Glomerular visceral epithelial cell (primary cell): ENCODE data around the gene HMCN1.
A peak's percentile ranks its signal among the peaks of the same experiment; 100 is the strongest.

ENCODE experiments used
- DNase-seq: peaks from one replicate; pipeline ENCODE4 v3.0.0-alpha.2; 2016; ENCODE audit errors: extremely low spot score

The HMCN1 gene

GRCh38 chr1:186030453-186030852 lies 296.3 kb downstream of the HMCN1 start:
- DNase-seq, result no peak

GRCh38 chr1:186033847-186034271 lies 299.7 kb downstream of the HMCN1 start:
- DNase-seq, result peak; percentile 17

GRCh38 chr1:186042230-186042629 lies 308.0 kb downstream of the HMCN1 start:
- no peak for DNase-seq

DNA sequence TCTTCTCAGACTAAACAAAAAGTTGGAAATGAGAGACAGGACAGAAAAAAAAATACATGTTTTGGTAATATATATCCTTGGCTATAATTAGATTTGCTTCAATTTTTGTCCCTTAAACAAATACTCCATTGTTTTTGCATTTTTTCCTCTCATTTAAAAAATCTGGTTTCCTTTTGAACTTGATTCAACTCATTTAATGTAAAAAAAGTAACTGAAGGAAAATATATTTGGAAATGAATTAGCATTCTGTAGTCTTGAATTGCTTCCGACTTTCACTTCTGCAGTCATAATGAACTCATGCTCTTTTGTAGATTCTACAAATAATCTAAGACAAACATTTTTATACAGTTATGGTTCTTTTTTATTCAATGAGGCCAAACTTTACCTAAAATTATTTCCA lies 309.1 kb downstream of the HMCN1 start:
- no peak for DNase-seq

- DNase-seq, result no peak
These were observed 310.0 kb downstream of the HMCN1 start for GRCh38 chr1:186044079-186044685.

GRCh38 chr1:186046437-186047211 lies 312.4 kb downstream of the HMCN1 start:
- no peak for DNase-seq

DNA sequence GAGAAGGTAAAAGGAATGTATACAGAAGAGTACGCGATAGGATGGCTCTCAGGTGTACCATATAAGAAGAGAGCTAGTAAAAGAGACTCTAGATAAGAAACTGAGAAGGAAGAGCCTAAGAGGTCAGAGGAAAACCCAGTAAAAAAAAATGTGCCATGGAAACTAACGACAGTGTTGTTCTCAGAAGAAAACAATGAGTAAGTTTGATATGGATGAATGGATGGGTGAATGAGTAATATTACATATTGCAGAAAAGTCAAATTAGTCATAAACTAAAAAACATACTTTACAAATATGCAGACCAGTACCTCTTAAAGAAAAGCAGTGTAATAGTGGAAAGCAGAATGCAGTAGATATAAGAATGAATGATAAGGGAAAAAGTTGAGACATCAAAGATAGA lies 316.2 kb downstream of the HMCN1 start:
- DNase-seq, result peak; percentile 51

- no peak for DNase-seq
These were observed 319.8 kb downstream of the HMCN1 start for GRCh38 chr1:186054003-186054402.

DNA sequence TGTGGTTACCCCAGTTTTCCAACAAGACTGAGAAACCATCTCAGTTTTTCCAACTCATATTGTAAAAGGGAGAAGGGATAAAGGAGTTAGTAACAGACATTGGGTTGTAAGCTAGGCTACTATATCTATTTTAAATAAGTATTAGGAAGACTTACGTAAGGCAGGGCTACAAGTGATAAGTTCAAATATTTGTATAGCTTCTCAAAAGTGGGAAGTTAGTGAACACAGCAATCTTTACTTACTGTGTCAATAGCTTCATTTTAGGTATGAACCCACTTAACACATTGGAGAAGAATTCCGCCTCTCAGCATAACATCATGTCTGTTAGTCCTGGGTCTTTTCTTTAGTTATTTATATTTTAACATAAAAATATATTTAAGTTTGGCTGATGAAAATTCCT lies 320.7 kb downstream of the HMCN1 start:
- DNase-seq, result no peak

DNA sequence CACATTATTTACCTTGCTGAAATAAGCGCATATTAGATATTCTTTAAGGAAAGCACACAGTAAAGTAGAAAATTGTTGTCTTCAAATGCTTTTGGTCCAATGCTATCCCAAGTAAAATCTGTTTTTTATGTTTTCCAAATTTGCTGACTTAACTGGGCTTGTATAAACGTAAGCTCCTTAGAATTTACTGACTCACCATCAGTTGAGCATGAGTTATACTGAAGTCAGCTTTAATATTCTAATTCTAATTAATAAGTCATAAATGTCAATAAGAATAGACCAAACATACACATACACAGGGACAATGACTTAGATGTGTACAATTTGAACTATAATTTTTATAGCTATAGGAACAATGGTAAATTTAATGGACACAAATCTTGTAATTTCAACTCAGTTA lies 321.7 kb downstream of the HMCN1 start:
- DNase-seq, result no peak

DNA sequence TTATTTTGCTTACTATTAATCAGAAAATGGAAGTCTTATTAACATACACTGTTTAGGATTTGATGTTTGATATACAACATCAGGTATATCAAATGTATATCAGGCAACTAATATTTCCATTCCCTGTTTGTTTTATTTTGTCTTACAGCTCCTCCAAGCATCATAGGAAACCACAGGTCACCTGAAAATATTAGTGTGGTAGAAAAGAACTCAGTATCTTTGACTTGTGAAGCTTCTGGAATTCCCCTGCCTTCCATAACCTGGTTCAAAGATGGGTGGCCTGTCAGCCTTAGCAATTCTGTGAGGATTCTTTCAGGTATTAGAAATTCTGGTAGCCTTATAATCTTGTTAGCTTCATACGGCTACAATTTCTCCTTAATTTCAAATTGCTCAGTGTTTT lies 322.9 kb downstream of the HMCN1 start:
- DNase-seq, result no peak

DNA sequence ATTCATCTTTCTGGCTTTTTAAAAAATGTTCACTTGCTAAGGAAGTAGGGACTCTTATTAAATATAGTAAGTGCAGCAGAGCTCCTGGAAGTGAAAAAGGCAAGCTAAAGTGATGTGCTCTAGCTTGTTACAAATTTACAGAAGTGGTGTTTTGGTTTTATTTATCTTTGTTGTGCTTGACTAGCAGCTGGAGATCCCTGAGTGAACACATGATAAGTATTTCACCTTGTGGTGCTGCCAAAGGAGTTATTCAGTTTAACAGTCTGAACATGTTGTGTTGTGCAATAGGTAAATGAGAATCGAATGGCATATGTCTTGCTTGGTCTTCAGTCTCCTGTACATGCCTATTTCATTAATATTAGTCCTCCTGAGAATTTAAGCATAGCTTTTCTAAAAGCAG lies 325.1 kb downstream of the HMCN1 start:
- peak; percentile 44 for DNase-seq

GRCh38 chr1:186059752-186060151 lies 325.6 kb downstream of the HMCN1 start:
- DNase-seq, result no peak

DNA sequence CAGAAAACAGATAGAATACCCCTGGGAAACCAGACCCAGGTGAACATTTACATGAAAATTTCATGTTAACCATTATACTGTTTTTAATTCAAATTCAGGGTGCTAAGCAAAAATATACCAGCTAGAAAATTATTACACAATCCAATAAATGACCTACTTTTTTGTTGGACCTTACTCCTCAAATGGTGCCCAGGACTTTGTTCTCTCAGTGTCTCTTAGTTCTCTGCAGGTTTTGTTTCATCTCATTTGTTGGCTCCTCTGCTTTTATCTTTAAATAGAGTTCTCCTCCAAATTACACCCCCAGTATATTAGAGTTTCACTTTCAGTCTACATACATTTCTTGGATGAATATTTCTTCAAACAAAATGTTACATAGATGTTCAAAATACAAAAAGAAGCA lies 326.0 kb downstream of the HMCN1 start:
- DNase-seq, result no peak

- DNase-seq, result no peak
These were observed 329.0 kb downstream of the HMCN1 start for GRCh38 chr1:186063091-186063657.

DNA sequence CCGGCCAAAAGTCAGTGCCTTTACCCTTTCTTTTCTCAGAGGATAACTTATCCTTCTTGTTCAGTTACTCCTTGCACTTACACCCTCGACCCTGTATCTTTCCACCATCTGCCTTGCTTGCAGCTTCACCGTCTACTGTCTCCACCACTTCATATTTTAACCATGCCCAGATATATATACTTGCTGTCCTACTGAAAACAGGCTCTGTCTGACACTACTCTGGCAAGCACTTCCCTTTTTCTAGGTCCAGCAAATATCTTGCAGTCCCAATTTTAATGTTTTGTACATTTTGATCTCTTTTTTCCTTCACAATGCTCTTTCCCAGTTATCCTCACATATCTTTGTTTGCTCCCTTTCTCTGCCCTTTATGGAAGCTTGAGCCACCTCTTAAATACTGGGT lies 332.2 kb downstream of the HMCN1 start:
- DNase-seq, result no peak

- DNase-seq, result no peak
These were observed 339.5 kb downstream of the HMCN1 start for GRCh38 chr1:186073697-186074096.

GRCh38 chr1:186076006-186076405 lies 341.8 kb downstream of the HMCN1 start:
- no peak for DNase-seq

GRCh38 chr1:186078245-186078644 lies 344.1 kb downstream of the HMCN1 start:
- no peak for DNase-seq

DNA sequence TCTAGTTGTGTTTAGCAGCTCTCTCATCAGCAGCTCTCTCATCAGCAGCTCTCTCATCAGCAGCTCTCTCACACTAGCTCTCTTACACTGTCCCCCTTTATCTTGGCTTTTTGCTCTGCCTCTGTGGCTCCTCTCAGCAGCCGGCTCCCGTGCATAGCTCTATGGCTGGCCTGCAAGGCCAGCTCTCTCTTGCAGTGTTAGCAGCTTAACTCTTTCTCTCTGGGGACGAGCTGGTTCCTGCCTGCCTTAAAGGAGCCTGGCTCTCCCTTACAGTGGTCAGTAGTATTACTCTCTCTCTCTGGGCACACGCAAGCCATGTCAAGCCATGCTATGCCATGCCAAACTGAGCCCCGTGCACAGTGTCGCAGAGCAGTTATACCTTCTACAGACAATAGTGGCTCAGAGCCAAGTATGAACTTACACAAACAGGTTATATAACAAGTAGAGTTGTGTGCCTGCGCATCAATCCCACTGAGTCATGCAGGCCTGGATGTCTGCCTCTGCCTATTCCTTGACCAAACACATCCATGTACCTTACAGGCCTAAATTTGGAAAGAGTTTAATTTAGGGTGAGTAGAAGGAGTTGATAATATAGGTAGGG lies 345.0 kb downstream of the HMCN1 start:
- DNase-seq, result no peak

DNA sequence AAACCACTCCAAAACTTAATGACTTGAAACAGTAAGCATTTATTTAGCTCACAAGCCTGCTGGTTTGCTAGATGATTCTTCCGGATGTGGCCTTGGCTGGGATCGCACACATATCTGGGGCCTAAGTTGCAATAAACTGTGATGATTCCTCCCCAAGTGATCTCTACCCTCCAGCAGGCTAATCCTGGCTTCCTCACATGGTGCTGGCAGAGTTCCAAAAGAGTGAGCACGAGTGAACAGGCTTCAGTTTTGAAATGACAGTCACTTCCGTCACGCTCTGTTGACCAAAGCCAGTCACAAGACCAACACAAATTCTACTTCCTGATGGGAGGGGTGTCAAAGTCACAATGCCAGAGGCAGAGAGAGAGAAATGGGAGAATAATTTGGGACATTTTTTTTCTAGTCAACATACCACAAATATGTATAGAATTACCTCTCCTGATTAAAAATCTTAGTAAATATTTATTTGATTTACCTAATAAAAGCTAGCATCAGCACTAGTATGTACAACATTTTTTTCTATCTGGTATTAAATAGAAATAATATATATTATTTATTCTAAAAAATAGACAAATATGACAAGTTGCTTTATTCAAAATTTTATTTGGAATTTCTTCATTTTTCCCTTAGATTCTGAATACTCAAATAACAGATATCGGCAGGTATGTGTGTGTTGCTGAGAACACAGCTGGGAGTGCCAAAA lies 348.2 kb downstream of the HMCN1 start:
- DNase-seq, result peak; percentile 93

GRCh38 chr1:186086583-186086982 lies 352.4 kb downstream of the HMCN1 start:
- no peak for DNase-seq
